Uterine smooth muscle cell (primary cell): ENCODE data around the gene NINJ2. TPM values are rescaled to one million over a fixed set of nuclear protein-coding genes. Genes with fewer than 3 reads are reported as not detected.

ENCODE experiments used
- total RNA-seq: library from RNA; depleted of rRNA; stranded (reverse); fragments of >200 nt; gene quantifications from 2 replicates; pipeline ENCODE4 v1.2.3, GENCODE V29; 2014

The NINJ2 gene
- 0.77 TPM in 1 of 2 replicates, not detected in the other for total RNA-seq

GRCh38 chr12:663293-663871 is at the start of gene NINJ2:
Gene NINJ2 (minus strand): TSS chr12:663445. CDS start chr12:663360, 85 bp downstream.

Other genes with a start within 250 kb of the NINJ2 start
- gene B4GALNT3, start 203.5 kb downstream of the NINJ2 start, total RNA-seq, result not detected in 2 replicates
- 63.0 and 79.2 TPM in 2 replicates for gene WNK1, start 89.1 kb upstream of the NINJ2 start, total RNA-seq